GM21717 (cell line): ENCODE measurements around the gene HS1BP3.

Experiments used
- ATAC-seq: cut with Tn5 transposase; IDR thresholded peaks from one replicate; pipeline ENCODE4 v1.9.1; 2021; ENCODE audit warnings: mild to moderate bottlenecking, moderate library complexity; ENCODE audit not compliant: unreplicated experiment

The HS1BP3 gene

GRCh38 chr2:20664071-20664390 lies 13.1 kb upstream of the HS1BP3 start:
- ATAC-seq = no peak

- ATAC-seq = no peak
Observed at GRCh38 chr2:20663196-20664070, 12.5 kb upstream of the HS1BP3 start.

- ATAC-seq = no peak
Observed at GRCh38 chr2:20662308-20662937, 11.5 kb upstream of the HS1BP3 start.

GRCh38 chr2:20661421-20662307 lies 10.8 kb upstream of the HS1BP3 start:
- ATAC-seq = no peak

- ATAC-seq = no peak
Observed at GRCh38 chr2:20660506-20661420, 9.9 kb upstream of the HS1BP3 start.

GRCh38 chr2:20657522-20658235 lies 6.8 kb upstream of the HS1BP3 start:
- ATAC-seq = no peak

GRCh38 chr2:20656561-20656960 lies 5.7 kb upstream of the HS1BP3 start:
- ATAC-seq = no peak

GRCh38 chr2:20654535-20654813 lies 3.6 kb upstream of the HS1BP3 start:
- ATAC-seq = no peak

- no peak for ATAC-seq
Observed at GRCh38 chr2:20653695-20654534, 3.0 kb upstream of the HS1BP3 start.

GRCh38 chr2:20652673-20653575 lies 2.0 kb upstream of the HS1BP3 start:
- ATAC-seq = no peak

GRCh38 chr2:20652141-20652540 lies 1.2 kb upstream of the HS1BP3 start:
- no peak for ATAC-seq

GRCh38 chr2:20651731-20652099 lies 817 bp upstream of the HS1BP3 start:
- ATAC-seq = no peak

GRCh38 chr2:20650393-20650876 lies 463 bp downstream of the HS1BP3 start:
- peak; percentile 13 for ATAC-seq

- ATAC-seq = no peak
Observed at GRCh38 chr2:20649976-20650375, 922 bp downstream of the HS1BP3 start.

GRCh38 chr2:20649576-20649975 lies 1.3 kb downstream of the HS1BP3 start:
- no peak for ATAC-seq

- no peak for ATAC-seq
Observed at GRCh38 chr2:20648831-20649230, 2.1 kb downstream of the HS1BP3 start.

- ATAC-seq = no peak
Observed at GRCh38 chr2:20648206-20648605, 2.7 kb downstream of the HS1BP3 start.

- ATAC-seq = no peak
Observed at GRCh38 chr2:20647738-20648137, 3.2 kb downstream of the HS1BP3 start.
